Spleen (tissue), 11 donors: ENCODE results near the gene FOXC2. TPM values are rescaled to one million over a fixed set of nuclear protein-coding genes. Genes with fewer than 3 reads are reported as not detected.
"Not testable (repeated sequence)": the region's sequence is repeated elsewhere in the genome, so short reads cannot be mapped to it uniquely, and the experiment has no call there.

Experiments used
- DNase-seq: peaks from one replicate; pipeline ENCODE4 v3.0.0-alpha.2; 2020
- H3K27ac ChIP-seq, 8 donors: fragments of 200-600 bp; sonication (generic) in 7 of 8; 1 replicate in 4 of 8; 2 replicates in 4 of 8; pipeline versions ENCODE4 v1.5.0 to v1.8.0; 2016 to 2021; ENCODE audit warnings: inconsistent platforms in 4 of 8, mild to moderate bottlenecking in 4 of 8, moderate library complexity in 1 of 8
- H3K27me3 ChIP-seq, 7 donors: fragments of 200-600 bp; sonication (generic) in 6 of 7; replicated peaks in 1 of 7; 1 replicate in 4 of 7; 2 replicates in 3 of 7; pipeline versions ENCODE4 v1.5.0 to v1.8.0; 2016 to 2021; ENCODE audit warnings: inconsistent platforms in 3 of 7, mild to moderate bottlenecking in 1 of 7
- H3K36me3 ChIP-seq, 6 donors: fragments of 200-600 bp; sonication (generic) in 5 of 6; 1 replicate in 4 of 6; 2 replicates in 2 of 6; pipeline versions ENCODE4 v1.5.0 to v1.8.0; 2016 to 2021; ENCODE audit warnings: inconsistent platforms in 2 of 6
- H3K4me1 ChIP-seq, 6 donors: fragments of 200-600 bp; sonication (generic) in 5 of 6; 1 replicate in 3 of 6; 2 replicates in 3 of 6; pipeline versions ENCODE4 v1.5.0 to v1.8.0; 2016 to 2021; ENCODE audit warnings: inconsistent platforms in 3 of 6
- H3K4me3 ChIP-seq, 8 donors: fragments of 200-600 bp; sonication (generic) in 7 of 8; 1 replicate in 4 of 8; 2 replicates in 4 of 8; pipeline versions ENCODE4 v1.5.0 to v1.8.0; 2016 to 2021; ENCODE audit warnings: inconsistent platforms in 4 of 8, mild to moderate bottlenecking in 4 of 8, moderate library complexity in 2 of 8
- H3K9me3 ChIP-seq, 8 donors: fragments of 200-600 bp; sonication (generic) in 7 of 8; 1 replicate in 4 of 8; 2 replicates in 4 of 8; pipeline versions ENCODE4 v1.5.0 to v1.8.0; 2016 to 2021; ENCODE audit warnings: inconsistent platforms in 4 of 8
- POLR2A ChIP-seq, 3 donors: fragments of 450-650 bp; IDR thresholded peaks; one replicate each; pipeline ENCODE4 v1.5.1; 2017; ENCODE audit warnings: antibody characterized with exemption in 3 of 3, mild to moderate bottlenecking in 1 of 3
- POLR2AphosphoS5 ChIP-seq, 3 donors: sonication (generic); formaldehyde crosslinking; IDR thresholded peaks; one replicate each; pipeline ENCODE4 v1.5.1; 2017; ENCODE audit warnings: antibody characterized with exemption in 3 of 3
- WGBS, 5 donors: extraction: QIAGEN DNeasy Blood & Tissue Kit in 3 of 5; methylation state at CpG; one replicate each; pipeline versions ENCODE4 v1.1.5 to v1.1.7; 2013 to 2018; 5-methylcytosine and 5-hydroxymethylcytosine counted together
- intact Hi-C: fragments of 100-400 bp; cut with DNase I; formaldehyde crosslinking; loops from one replicate; pipeline ENCODE4 v1.15.0; 2023; ENCODE audit warnings: low total_unique reads
- polyA plus RNA-seq, 3 donors: library from polyadenylated mRNA; stranded (reverse); fragments of 200-250 nt; gene quantifications; one replicate each; pipeline ENCODE4 v1.2.1, GENCODE V29; 2013
- total RNA-seq, 7 donors: library from RNA; depleted of rRNA in 3 of 7; stranded (reverse); fragments of >200 nt in 3 of 7; fragmentation: NEBNext Ultra II Directional in 4 of 7; extraction: Animal tissue kit (Norgen Biotek cat#: 25700) in 4 of 7; gene quantifications; one replicate each; pipeline versions ENCODE4 v1.1.0 to v1.2.1, GENCODE V29; 2016 to 2021
- TF ChIP-seq, protein P1 (sequence below), 11 experiments: fragments of 200-600 bp in 7 of 11; fragments of 450-650 bp in 4 of 11; sonication (generic) in 4 of 11; IDR thresholded peaks in 8 of 11; conservative IDR thresholded peaks in 3 of 11; 1 replicate in 7 of 11; 2 replicates in 4 of 11; pipeline versions ENCODE4 v1.4.0 to v1.8.0; 2016 to 2021; ENCODE audit warnings: antibody characterized with exemption in 11 of 11, inconsistent platforms in 4 of 11, mild to moderate bottlenecking in 1 of 11
- donor health status: healthy with polysubstance abuse.
- donor health status: DM: no; HTN: no; CAD: no; lungs with moderate emphysema.
- donor health status: DM: no; HTN: no; CAD: no.
- donor health status: Bipolar disorder and iron deficiency.
- donor health status: healthy.
- donor health status: DM: no; HTN: no; CAD: no.
- donor health status: DM: yes; HTN: yes; CAD: no.

The FOXC2 gene
- total and polyA plus RNA-seq, 10 donors, result 0.05 to 0.10 TPM; not detected in 8

DNA sequence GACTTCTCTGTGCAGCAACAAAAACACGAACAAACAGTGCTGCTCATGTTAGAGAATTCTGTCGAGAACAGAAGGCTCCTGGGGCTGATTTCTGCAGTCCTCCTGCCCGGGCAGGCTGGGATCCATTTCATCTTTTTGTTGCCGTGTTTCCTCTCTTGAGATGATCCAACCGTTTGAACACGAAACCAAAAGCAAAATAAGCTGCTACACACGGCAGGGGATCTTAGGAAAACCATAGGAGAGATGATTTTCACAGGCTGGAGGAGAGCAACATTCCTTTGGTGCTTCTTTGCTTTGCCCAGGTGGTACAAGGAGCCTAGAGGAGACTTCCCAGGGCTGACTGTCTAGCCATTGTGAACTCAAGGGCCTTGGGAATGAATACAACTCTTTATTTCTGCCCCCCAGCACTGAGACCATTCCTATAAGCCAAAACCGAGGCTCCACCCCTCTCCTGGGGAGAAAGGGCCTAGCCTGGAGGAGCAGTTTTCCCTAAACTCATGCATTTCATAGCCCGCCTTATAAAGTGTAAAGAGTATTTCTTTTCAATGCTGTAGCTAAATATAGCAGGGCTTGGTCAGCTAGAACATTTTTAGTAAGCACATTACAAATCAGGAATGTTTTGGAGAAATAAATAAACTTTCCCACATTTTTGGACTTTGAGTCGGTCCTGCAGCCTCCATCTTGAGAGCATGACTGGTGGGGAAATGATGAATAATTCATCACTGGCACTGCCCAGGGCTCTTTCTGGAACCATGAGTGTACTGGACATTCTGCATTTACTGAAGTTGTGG lies 19.4 kb downstream of the FOXC2 start:
- Histone ChIP-seq H3K4me1 (no peaks in the 10 kb centered on the region), H3K27ac (no peak overlapping the region), H3K4me3 (no peak overlapping the region), H3K9me3 (no peaks in the 10 kb centered on the region), H3K36me3 (no peaks in the 10 kb centered on the region), H3K27me3 (peaks cover 0 to 51% (median 5%) of the 10 kb centered on the region in 7 donors)
- TF ChIP-seq, protein P1, sequence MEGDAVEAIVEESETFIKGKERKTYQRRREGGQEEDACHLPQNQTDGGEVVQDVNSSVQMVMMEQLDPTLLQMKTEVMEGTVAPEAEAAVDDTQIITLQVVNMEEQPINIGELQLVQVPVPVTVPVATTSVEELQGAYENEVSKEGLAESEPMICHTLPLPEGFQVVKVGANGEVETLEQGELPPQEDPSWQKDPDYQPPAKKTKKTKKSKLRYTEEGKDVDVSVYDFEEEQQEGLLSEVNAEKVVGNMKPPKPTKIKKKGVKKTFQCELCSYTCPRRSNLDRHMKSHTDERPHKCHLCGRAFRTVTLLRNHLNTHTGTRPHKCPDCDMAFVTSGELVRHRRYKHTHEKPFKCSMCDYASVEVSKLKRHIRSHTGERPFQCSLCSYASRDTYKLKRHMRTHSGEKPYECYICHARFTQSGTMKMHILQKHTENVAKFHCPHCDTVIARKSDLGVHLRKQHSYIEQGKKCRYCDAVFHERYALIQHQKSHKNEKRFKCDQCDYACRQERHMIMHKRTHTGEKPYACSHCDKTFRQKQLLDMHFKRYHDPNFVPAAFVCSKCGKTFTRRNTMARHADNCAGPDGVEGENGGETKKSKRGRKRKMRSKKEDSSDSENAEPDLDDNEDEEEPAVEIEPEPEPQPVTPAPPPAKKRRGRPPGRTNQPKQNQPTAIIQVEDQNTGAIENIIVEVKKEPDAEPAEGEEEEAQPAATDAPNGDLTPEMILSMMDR (IDR thresholded peaks at IDR 0.05 in 8 of 11, conservative IDR thresholded peaks at IDR 0.05 in 3 of 11), result no peak
- no peak for TF ChIP-seq POLR2AphosphoS5 (IDR thresholded peaks at IDR 0.05)
- TF ChIP-seq POLR2A (IDR thresholded peaks at IDR 0.05), result no peak
- intact Hi-C loops, result no loop called here
- 72 to 85% (median 75%) methylated on average over 10 of the region's 10 CpGs for WGBS, 5 donors
- DNase-seq, result no peak

DNA sequence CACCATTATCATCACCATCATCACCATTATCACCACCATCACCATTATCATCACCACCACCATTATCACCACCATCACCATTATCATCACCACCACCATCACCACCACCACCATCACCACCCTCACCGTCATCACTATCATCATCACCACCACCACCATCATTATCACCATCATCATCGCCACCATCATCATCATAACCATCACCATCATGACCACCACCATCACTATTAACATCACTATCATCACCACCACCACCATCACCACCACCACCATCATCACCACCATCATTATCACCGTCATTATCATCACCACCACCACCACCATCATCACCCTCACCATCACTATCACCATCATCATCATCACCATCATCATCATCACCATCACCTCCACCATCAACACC lies 20.9 kb downstream of the FOXC2 start:
- Histone ChIP-seq H3K4me3 (no peak overlapping the region), H3K4me1 (no peaks in the 10 kb centered on the region)
- WGBS, 5 donors, result 90 to 94% (median 93%) methylated on average over 3 of the region's 3 CpGs

DNA sequence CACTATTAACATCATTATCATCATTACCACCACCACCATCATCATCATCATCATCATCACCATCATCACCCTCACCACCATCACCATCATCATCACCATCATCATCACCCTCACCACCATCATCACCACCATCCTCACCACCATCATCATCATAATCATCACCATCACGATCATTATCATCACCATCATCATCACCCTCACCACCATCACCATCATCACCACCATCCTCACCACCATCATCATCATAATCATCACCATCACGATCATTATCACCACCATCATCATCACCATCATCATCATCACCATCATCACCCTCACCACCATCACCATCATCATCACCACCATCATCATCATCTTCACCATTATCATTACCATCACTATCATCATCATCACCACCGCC lies 21.3 kb downstream of the FOXC2 start:
- H3K36me3 ChIP-seq, H3K9me3 ChIP-seq, intact Hi-C loops, DNase-seq, H3K4me3 ChIP-seq, H3K4me1 ChIP-seq, H3K27ac ChIP-seq: not testable (repeated sequence)
- 82 to 91% (median 86%) methylated on average over 3 of the region's 3 CpGs for WGBS, 5 donors
- H3K27me3 ChIP-seq, result peaks cover 0 to 60% (median 8%) of the 10 kb centered on the region in 7 donors

More for the DNA sequence above, 20.9 kb downstream of the FOXC2 start:
- no peak for TF ChIP-seq POLR2AphosphoS5 (IDR thresholded peaks at IDR 0.05)
- TF ChIP-seq, protein P1 (IDR thresholded peaks at IDR 0.05 in 8 of 11, conservative IDR thresholded peaks at IDR 0.05 in 3 of 11), result no peak
- TF ChIP-seq POLR2A (IDR thresholded peaks at IDR 0.05), result no peak
- no peak overlapping the region for H3K27ac ChIP-seq
- H3K27me3 ChIP-seq, result peaks cover 0 to 58% (median 3%) of the 10 kb centered on the region in 7 donors
- no peak for DNase-seq
- H3K36me3 ChIP-seq, result no peaks in the 10 kb centered on the region
- H3K9me3 ChIP-seq, result no peaks in the 10 kb centered on the region
- intact Hi-C loops, result no loop called here

DNA sequence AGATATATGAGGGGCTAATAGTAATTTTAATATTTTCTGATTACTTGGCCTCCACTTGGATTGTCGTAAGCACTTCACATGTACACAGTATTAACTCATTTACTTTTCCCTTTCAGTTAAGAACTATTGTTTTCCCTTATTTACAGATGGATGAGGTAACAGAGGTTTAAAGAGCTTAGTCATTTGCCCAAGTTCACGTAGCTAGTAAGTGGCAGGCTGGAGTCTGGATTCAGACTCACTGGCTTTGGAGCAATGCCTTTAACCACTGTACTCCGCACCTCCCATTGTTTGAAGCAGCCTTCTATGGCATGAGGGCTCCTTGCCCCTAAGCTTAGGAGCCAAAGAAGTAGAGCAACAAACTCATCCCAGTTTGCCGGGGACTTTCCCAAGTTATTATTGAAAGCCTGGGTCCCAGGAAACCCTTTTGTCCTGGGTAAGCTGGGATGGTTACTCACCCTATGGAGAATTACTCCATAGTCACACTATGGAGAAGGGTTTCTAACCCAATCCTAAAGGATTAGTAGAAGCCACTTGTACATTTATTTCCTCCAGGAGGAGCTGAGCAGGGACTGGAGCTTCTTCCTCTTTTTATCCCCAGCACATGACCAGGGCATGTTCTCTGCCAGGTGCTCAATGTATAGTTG lies 24.0 kb downstream of the FOXC2 start:
- no peak for TF ChIP-seq POLR2AphosphoS5 (IDR thresholded peaks at IDR 0.05)
- no peak for TF ChIP-seq POLR2A (IDR thresholded peaks at IDR 0.05)
- TF ChIP-seq, protein P1 (IDR thresholded peaks at IDR 0.05 in 8 of 11, conservative IDR thresholded peaks at IDR 0.05 in 3 of 11), result no peak
- peaks cover 0 to 56% (median 18%) of the 10 kb centered on the region in 7 donors for H3K27me3 ChIP-seq
- H3K9me3 ChIP-seq, result no peaks in the 10 kb centered on the region
- no peak overlapping the region for H3K27ac ChIP-seq
- H3K4me3 ChIP-seq, result no peak overlapping the region
- H3K4me1 ChIP-seq, result no peaks in the 10 kb centered on the region
- intact Hi-C loops, result no loop called here
- H3K36me3 ChIP-seq, result no peaks in the 10 kb centered on the region
- WGBS, 5 donors, result 85 to 95% (median 91%) methylated on average over 4 of the region's 4 CpGs
- DNase-seq, result no peak
